ENCODE data around the gene AGRN.

AGRN gene

DNA sequence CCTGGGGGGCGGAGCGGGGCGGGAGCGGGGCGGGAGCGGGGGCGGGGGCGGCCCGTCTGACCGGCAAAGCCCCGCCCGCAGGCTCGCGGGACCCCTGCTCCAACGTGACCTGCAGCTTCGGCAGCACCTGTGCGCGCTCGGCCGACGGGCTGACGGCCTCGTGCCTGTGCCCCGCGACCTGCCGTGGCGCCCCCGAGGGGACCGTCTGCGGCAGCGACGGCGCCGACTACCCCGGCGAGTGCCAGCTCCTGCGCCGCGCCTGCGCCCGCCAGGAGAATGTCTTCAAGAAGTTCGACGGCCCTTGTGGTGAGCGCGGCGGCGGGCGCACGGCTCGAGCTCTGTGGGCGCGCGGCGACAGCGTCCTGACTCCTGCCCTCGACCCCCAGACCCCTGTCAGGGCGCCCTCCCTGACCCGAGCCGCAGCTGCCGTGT lies 21.2 kb downstream of the AGRN start:
- Histone ChIP-seq H3K36me3 (ENCODE audit: insufficient read depth, low read length) (peaks cover 20% of the 10 kb centered on the region; the same call in 1 of the 2 replicates), H3K4me1 (ENCODE audit: control insufficient read depth, insufficient read depth, low read length, unreplicated experiment) (peaks cover 12% of the 10 kb centered on the region), H3K79me2 (ENCODE audit: control insufficient read depth, insufficient read depth, low read length, unreplicated experiment) (no peaks in the 10 kb centered on the region), H2AFZ (ENCODE audit: low read length, unreplicated experiment) (no peak overlapping the region), H3K27me3 (ENCODE audit: insufficient read depth, low read length) (no peaks in the 10 kb centered on the region), H3K27ac (ENCODE audit: low read depth, low read length) (no peak overlapping the region), H3K4me3 (ENCODE audit: low read depth, low read length) (no peak overlapping the region)

DNA sequence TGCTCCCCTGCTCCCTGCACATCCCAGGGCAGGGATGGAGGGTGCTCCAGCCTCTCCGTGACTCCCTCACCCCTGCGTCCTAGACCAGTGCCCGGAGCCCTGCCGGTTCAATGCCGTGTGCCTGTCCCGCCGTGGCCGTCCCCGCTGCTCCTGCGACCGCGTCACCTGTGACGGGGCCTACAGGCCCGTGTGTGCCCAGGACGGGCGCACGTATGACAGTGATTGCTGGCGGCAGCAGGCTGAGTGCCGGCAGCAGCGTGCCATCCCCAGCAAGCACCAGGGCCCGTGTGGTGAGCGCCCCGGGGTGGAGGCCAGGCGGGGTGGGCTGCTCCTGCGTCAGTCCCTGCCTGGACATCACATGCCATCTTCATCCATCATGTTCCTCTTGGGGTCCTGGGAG lies 22.0 kb downstream of the AGRN start:
- H3K4me3 ChIP-seq (ENCODE audit: low read depth, low read length): no peak overlapping the region
- no peak overlapping the region for H2AFZ ChIP-seq (ENCODE audit: low read length, unreplicated experiment)
- peaks cover 20% of the 10 kb centered on the region; the same call in 1 of the 2 replicates for H3K36me3 ChIP-seq (ENCODE audit: insufficient read depth, low read length)
- H3K27ac ChIP-seq (ENCODE audit: low read depth, low read length): no peak overlapping the region
- H3K27me3 ChIP-seq (ENCODE audit: insufficient read depth, low read length): no peaks in the 10 kb centered on the region
- peaks cover 12% of the 10 kb centered on the region for H3K4me1 ChIP-seq (ENCODE audit: control insufficient read depth, insufficient read depth, low read length, unreplicated experiment)
- no peaks in the 10 kb centered on the region for H3K79me2 ChIP-seq (ENCODE audit: control insufficient read depth, insufficient read depth, low read length, unreplicated experiment)

DNA sequence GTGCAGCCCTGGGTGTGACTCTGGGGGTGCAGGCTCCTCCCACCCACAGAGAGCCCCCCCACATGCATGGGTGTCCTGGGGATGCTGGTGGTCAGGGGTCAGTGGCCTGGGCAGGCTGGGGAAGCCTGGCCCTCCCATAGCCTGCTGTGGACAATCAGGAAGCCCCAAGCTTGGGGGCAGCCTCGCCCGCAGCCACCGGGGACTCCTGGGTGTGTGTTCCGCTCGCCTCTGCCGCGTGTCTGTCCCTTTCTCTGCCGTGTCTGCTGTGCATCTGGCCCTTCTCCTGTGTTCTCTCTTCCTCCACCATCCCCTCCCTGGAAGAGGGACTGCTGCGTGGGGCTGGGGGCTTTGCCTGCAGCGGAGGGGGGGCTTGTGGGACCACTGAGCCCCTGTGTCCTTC lies 22.9 kb downstream of the AGRN start:
- no peak overlapping the region for H3K27ac ChIP-seq (ENCODE audit: low read depth, low read length)

DNA sequence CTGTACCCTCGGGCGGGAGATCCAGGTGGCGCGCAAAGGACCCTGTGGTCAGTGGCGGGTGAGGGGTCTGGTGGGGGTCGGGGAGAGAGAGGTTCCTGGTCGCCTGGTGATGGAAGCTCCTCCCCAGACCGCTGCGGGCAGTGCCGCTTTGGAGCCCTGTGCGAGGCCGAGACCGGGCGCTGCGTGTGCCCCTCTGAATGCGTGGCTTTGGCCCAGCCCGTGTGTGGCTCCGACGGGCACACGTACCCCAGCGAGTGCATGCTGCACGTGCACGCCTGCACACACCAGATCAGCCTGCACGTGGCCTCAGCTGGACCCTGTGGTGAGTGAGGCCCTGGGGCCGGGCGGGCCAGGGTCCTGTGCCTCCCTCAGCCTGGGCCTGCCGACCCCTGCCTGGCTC lies 23.5 kb downstream of the AGRN start:
- Histone ChIP-seq H3K36me3 (ENCODE audit: insufficient read depth, low read length) (peaks cover 26% of the 10 kb centered on the region; the same call in 1 of the 2 replicates), H3K4me3 (ENCODE audit: low read depth, low read length) (no peak overlapping the region), H3K79me2 (ENCODE audit: control insufficient read depth, insufficient read depth, low read length, unreplicated experiment) (no peaks in the 10 kb centered on the region)

More for the DNA sequence above, 22.9 kb downstream of the AGRN start:
- H2AFZ ChIP-seq (ENCODE audit: low read length, unreplicated experiment): no peak overlapping the region
- no peak overlapping the region for H3K4me3 ChIP-seq (ENCODE audit: low read depth, low read length)
- no peaks in the 10 kb centered on the region for H3K79me2 ChIP-seq (ENCODE audit: control insufficient read depth, insufficient read depth, low read length, unreplicated experiment)
- H3K27me3 ChIP-seq (ENCODE audit: insufficient read depth, low read length): no peaks in the 10 kb centered on the region
- H3K4me1 ChIP-seq (ENCODE audit: control insufficient read depth, insufficient read depth, low read length, unreplicated experiment): peaks cover 12% of the 10 kb centered on the region
- peaks cover 26% of the 10 kb centered on the region; the same call in 1 of the 2 replicates for H3K36me3 ChIP-seq (ENCODE audit: insufficient read depth, low read length)

DNA sequence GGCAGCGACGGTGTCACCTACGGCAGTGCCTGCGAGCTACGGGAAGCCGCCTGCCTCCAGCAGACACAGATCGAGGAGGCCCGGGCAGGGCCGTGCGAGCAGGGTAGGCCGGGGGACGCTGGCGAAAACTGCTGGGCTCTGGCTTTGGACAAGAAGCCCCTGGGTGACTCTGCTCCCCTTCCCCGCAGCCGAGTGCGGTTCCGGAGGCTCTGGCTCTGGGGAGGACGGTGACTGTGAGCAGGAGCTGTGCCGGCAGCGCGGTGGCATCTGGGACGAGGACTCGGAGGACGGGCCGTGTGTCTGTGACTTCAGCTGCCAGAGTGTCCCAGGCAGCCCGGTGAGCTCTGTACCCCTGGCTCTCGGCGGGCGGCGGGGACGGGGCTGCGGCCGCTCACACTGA lies 24.0 kb downstream of the AGRN start:
- Histone ChIP-seq H3K27ac (ENCODE audit: low read depth, low read length) (no peak overlapping the region), H3K4me1 (ENCODE audit: control insufficient read depth, insufficient read depth, low read length, unreplicated experiment) (peaks cover 12% of the 10 kb centered on the region), H3K36me3 (ENCODE audit: insufficient read depth, low read length) (peaks cover 26% of the 10 kb centered on the region; the same call in 1 of the 2 replicates), H3K4me3 (ENCODE audit: low read depth, low read length) (no peak overlapping the region), H3K27me3 (ENCODE audit: insufficient read depth, low read length) (no peaks in the 10 kb centered on the region), H3K79me2 (ENCODE audit: control insufficient read depth, insufficient read depth, low read length, unreplicated experiment) (no peaks in the 10 kb centered on the region), H2AFZ (ENCODE audit: low read length, unreplicated experiment) (no peak overlapping the region)

More for the DNA sequence above, 23.5 kb downstream of the AGRN start:
- H3K27me3 ChIP-seq (ENCODE audit: insufficient read depth, low read length): no peaks in the 10 kb centered on the region
- H3K27ac ChIP-seq (ENCODE audit: low read depth, low read length): no peak overlapping the region
- H2AFZ ChIP-seq (ENCODE audit: low read length, unreplicated experiment): no peak overlapping the region
- peaks cover 12% of the 10 kb centered on the region for H3K4me1 ChIP-seq (ENCODE audit: control insufficient read depth, insufficient read depth, low read length, unreplicated experiment)

DNA sequence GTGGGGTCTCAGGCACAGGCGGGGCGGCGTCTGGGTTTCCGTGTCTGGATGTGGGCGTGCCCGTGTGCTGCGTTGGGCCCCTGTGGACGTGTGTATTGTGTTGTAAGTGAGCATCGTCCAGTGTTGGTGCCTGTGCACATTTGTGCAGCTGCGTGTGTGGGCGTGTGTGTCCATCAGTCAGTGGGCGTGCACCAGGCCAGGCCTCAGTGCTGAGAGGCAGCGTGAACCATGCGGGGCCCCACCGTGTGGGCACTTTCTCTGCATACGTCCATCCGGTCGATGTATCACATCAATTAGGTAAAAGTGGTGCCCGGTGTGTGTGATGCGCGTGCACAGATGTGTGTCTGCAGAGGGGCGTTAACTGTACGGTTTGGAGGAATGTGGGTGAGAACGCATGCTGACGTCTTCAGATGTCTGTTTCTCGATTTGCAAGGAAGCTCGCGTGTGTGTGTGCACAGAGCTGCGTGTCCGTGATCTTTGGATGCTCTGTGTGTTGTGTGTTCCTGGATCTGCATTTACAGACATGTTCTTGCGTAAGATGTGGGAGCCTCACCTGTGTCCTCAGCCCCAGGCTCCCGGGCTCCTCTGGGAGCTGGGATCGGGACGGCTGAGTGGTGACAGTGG lies 24.6 kb downstream of the AGRN start:
- H3K36me3 ChIP-seq (ENCODE audit: insufficient read depth, low read length): peaks cover 26% of the 10 kb centered on the region; the same call in 1 of the 2 replicates
- no peak overlapping the region for H2AFZ ChIP-seq (ENCODE audit: low read length, unreplicated experiment)
- peaks cover 10% of the 10 kb centered on the region for H3K4me1 ChIP-seq (ENCODE audit: control insufficient read depth, insufficient read depth, low read length, unreplicated experiment)
- H3K4me3 ChIP-seq (ENCODE audit: low read depth, low read length): no peak overlapping the region
- H3K79me2 ChIP-seq (ENCODE audit: control insufficient read depth, insufficient read depth, low read length, unreplicated experiment): no peaks in the 10 kb centered on the region
- H3K27ac ChIP-seq (ENCODE audit: low read depth, low read length): no peak overlapping the region
- H3K27me3 ChIP-seq (ENCODE audit: insufficient read depth, low read length): no peaks in the 10 kb centered on the region

DNA sequence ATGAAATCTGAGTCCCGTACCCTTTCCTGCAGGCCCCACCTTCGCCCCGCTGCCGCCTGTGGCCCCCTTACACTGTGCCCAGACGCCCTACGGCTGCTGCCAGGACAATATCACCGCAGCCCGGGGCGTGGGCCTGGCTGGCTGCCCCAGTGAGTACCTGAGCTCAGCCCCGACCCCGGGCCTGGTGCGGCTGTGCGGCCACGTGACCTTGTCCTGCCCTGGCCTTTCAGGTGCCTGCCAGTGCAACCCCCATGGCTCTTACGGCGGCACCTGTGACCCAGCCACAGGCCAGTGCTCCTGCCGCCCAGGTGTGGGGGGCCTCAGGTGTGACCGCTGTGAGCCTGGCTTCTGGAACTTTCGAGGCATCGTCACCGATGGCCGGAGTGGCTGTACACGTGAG lies 25.2 kb downstream of the AGRN start:
- Histone ChIP-seq H3K4me3 (ENCODE audit: low read depth, low read length) (no peak overlapping the region), H3K27me3 (ENCODE audit: insufficient read depth, low read length) (no peaks in the 10 kb centered on the region), H3K4me1 (ENCODE audit: control insufficient read depth, insufficient read depth, low read length, unreplicated experiment) (peaks cover 4% of the 10 kb centered on the region), H3K27ac (ENCODE audit: low read depth, low read length) (no peak overlapping the region), H2AFZ (ENCODE audit: low read length, unreplicated experiment) (no peak overlapping the region), H3K79me2 (ENCODE audit: control insufficient read depth, insufficient read depth, low read length, unreplicated experiment) (no peaks in the 10 kb centered on the region), H3K36me3 (ENCODE audit: insufficient read depth, low read length) (peaks cover 26% of the 10 kb centered on the region; the same call in 1 of the 2 replicates)

DNA sequence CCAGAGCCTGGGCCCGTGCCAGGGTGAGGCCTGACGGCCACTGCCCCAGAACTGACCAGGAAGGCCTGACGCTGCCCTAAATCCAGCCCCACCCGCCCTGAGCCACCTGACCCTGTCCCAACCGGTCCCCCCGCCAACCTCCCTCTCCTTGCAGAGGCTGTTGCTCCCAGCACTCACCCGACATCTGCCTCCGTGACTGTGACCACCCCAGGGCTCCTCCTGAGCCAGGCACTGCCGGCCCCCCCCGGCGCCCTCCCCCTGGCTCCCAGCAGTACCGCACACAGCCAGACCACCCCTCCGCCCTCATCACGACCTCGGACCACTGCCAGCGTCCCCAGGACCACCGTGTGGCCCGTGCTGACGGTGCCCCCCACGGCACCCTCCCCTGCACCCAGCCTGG lies 26.3 kb downstream of the AGRN start:
- peaks cover 27% of the 10 kb centered on the region; the same call in 1 of the 2 replicates for H3K36me3 ChIP-seq (ENCODE audit: insufficient read depth, low read length)
- no peak overlapping the region for H2AFZ ChIP-seq (ENCODE audit: low read length, unreplicated experiment)

DNA sequence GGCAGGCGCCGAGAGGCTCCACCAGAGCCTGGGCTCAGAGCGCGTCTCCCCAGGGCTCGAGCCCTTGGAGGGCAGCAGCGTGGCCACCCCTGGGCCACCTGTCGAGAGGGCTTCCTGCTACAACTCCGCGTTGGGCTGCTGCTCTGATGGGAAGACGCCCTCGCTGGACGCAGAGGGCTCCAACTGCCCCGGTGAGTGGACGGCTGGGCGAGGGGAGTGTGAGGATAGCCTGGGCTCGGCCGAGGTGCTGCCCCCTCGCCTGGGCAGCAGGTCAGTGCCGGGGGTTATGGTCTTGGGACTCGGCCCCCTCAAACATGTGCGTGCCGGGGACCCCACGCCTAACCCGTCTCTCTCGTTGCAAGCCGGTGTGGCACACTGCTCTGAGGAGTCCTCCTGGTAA lies 26.8 kb downstream of the AGRN start:
- Histone ChIP-seq H2AFZ (ENCODE audit: low read length, unreplicated experiment) (no peak overlapping the region), H3K4me3 (ENCODE audit: low read depth, low read length) (no peak overlapping the region), H3K36me3 (ENCODE audit: insufficient read depth, low read length) (peaks cover 32% of the 10 kb centered on the region; the same call in 1 of the 2 replicates), H3K27ac (ENCODE audit: low read depth, low read length) (no peak overlapping the region), H3K79me2 (ENCODE audit: control insufficient read depth, insufficient read depth, low read length, unreplicated experiment) (no peaks in the 10 kb centered on the region), H3K27me3 (ENCODE audit: insufficient read depth, low read length) (no peaks in the 10 kb centered on the region), H3K4me1 (ENCODE audit: control insufficient read depth, insufficient read depth, low read length, unreplicated experiment) (no peaks in the 10 kb centered on the region)

More for the DNA sequence above, 26.3 kb downstream of the AGRN start:
- no peak overlapping the region for H3K27ac ChIP-seq (ENCODE audit: low read depth, low read length)
- no peak overlapping the region for H3K4me3 ChIP-seq (ENCODE audit: low read depth, low read length)
- H3K79me2 ChIP-seq (ENCODE audit: control insufficient read depth, insufficient read depth, low read length, unreplicated experiment): no peaks in the 10 kb centered on the region
- H3K4me1 ChIP-seq (ENCODE audit: control insufficient read depth, insufficient read depth, low read length, unreplicated experiment): no peaks in the 10 kb centered on the region
- H3K27me3 ChIP-seq (ENCODE audit: insufficient read depth, low read length): no peaks in the 10 kb centered on the region

DNA sequence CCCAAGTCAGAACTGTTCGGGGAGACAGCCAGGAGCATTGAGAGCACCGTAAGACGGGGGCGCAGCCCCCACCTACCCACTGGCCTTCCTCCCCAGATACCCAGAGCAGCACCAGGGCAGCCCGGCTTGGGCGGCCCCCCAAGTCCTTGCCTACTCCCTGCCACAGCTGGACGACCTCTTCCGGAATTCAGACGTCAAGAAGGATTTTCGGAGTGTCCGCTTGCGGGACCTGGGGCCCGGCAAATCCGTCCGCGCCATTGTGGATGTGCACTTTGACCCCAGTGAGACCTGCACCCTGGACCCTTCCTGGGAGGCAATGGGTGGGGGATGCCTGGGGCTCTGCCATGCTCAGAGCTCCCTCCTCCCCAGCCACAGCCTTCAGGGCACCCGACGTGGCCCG lies 27.5 kb downstream of the AGRN start:
- no peak overlapping the region for H3K4me3 ChIP-seq (ENCODE audit: low read depth, low read length)
- no peak overlapping the region for H3K27ac ChIP-seq (ENCODE audit: low read depth, low read length)
- no peaks in the 10 kb centered on the region for H3K27me3 ChIP-seq (ENCODE audit: insufficient read depth, low read length)
- no peak overlapping the region for H2AFZ ChIP-seq (ENCODE audit: low read length, unreplicated experiment)
- H3K79me2 ChIP-seq (ENCODE audit: control insufficient read depth, insufficient read depth, low read length, unreplicated experiment): no peaks in the 10 kb centered on the region
- no peaks in the 10 kb centered on the region for H3K4me1 ChIP-seq (ENCODE audit: control insufficient read depth, insufficient read depth, low read length, unreplicated experiment)
- peaks cover 30% of the 10 kb centered on the region; the same call in 1 of the 2 replicates for H3K36me3 ChIP-seq (ENCODE audit: insufficient read depth, low read length)

DNA sequence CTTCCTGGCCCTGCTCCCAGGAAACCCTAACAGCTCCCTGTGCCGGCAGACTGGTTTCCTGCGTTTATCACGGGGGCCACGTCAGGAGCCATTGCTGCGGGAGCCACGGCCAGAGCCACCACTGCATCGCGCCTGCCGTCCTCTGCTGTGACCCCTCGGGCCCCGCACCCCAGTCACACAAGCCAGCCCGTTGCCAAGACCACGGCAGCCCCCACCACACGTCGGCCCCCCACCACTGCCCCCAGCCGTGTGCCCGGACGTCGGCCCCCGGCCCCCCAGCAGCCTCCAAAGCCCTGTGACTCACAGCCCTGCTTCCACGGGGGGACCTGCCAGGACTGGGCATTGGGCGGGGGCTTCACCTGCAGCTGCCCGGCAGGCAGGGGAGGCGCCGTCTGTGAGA lies 28.0 kb downstream of the AGRN start:
- no peak overlapping the region for H3K27ac ChIP-seq (ENCODE audit: low read depth, low read length)
- no peak overlapping the region for H3K4me3 ChIP-seq (ENCODE audit: low read depth, low read length)
- no peaks in the 10 kb centered on the region for H3K4me1 ChIP-seq (ENCODE audit: control insufficient read depth, insufficient read depth, low read length, unreplicated experiment)
- peaks cover 27% of the 10 kb centered on the region; the same call in 1 of the 2 replicates for H3K36me3 ChIP-seq (ENCODE audit: insufficient read depth, low read length)
- no peaks in the 10 kb centered on the region for H3K27me3 ChIP-seq (ENCODE audit: insufficient read depth, low read length)
- H3K79me2 ChIP-seq (ENCODE audit: control insufficient read depth, insufficient read depth, low read length, unreplicated experiment): no peaks in the 10 kb centered on the region
- H2AFZ ChIP-seq (ENCODE audit: low read length, unreplicated experiment): no peak overlapping the region

All from ACC112 (cell line).